ES-I3 (cell line): ENCODE results near the gene SERAC1.

Source experiments
- H3K36me3 ChIP-seq: 2 replicates; pipeline ENCODE4 v1.6.1; 2013; ENCODE audit warnings: mild to moderate bottlenecking, low read length, control low read depth, moderate library complexity; ENCODE audit not compliant: insufficient read depth
- H3K4me1 ChIP-seq: 2 replicates; pipeline ENCODE4 v1.6.1; 2013; ENCODE audit warnings: mild to moderate bottlenecking, control low read depth, low read length; ENCODE audit not compliant: insufficient read depth
- H3K9ac ChIP-seq: 2 replicates; pipeline ENCODE4 v1.6.1; 2013; ENCODE audit warnings: low read depth, mild to moderate bottlenecking, low read length, moderate library complexity
- H3K9me3 ChIP-seq: 2 replicates; pipeline ENCODE4 v1.6.1; 2013; ENCODE audit warnings: mild to moderate bottlenecking, low read length, moderate library complexity; ENCODE audit not compliant: control insufficient read depth, insufficient read depth

The SERAC1 gene

GRCh38 chr6:158086504-158087223 lies 81.4 kb downstream of the SERAC1 start:
- no peaks in the 10 kb centered on the region for H3K4me1 ChIP-seq
- H3K36me3 ChIP-seq = 0 out of 2 replicates have a peak, but pooled peaks cover 3% of the 10 kb centered on the region
- H3K9me3 ChIP-seq = no peaks in the 10 kb centered on the region; the same call in 1 of the 2 replicates
- no peak overlapping the region for H3K9ac ChIP-seq

GRCh38 chr6:158086054-158086503 lies 82.0 kb downstream of the SERAC1 start:
- H3K36me3 ChIP-seq = 0 out of 2 replicates have a peak, but pooled peaks cover 3% of the 10 kb centered on the region
- H3K9me3 ChIP-seq = no peaks in the 10 kb centered on the region; the same call in 1 of the 2 replicates
- H3K9ac ChIP-seq = no peak overlapping the region

GRCh38 chr6:158085261-158086053 lies 82.6 kb downstream of the SERAC1 start:
- no peaks in the 10 kb centered on the region for H3K4me1 ChIP-seq
- no peak overlapping the region for H3K9ac ChIP-seq
- H3K9me3 ChIP-seq = no peaks in the 10 kb centered on the region; the same call in 1 of the 2 replicates
- 0 out of 2 replicates have a peak, but pooled peaks cover 3% of the 10 kb centered on the region for H3K36me3 ChIP-seq

More at GRCh38 chr6:158086054-158086503, 82.0 kb downstream of the SERAC1 start:
- no peaks in the 10 kb centered on the region for H3K4me1 ChIP-seq

- H3K36me3 ChIP-seq = 0 out of 2 replicates have a peak, but pooled peaks cover 3% of the 10 kb centered on the region
- H3K4me1 ChIP-seq = no peaks in the 10 kb centered on the region
Measured at GRCh38 chr6:158083455-158084325, 84.4 kb downstream of the SERAC1 start.

GRCh38 chr6:158081657-158081935 lies 86.5 kb downstream of the SERAC1 start:
- no peak overlapping the region for H3K9ac ChIP-seq
- H3K36me3 ChIP-seq = 0 out of 2 replicates have a peak, but pooled peaks cover 9% of the 10 kb centered on the region
- H3K4me1 ChIP-seq = no peaks in the 10 kb centered on the region
- no peaks in the 10 kb centered on the region for H3K9me3 ChIP-seq

More at GRCh38 chr6:158083455-158084325, 84.4 kb downstream of the SERAC1 start:
- Histone ChIP-seq H3K9me3 (no peaks in the 10 kb centered on the region), H3K9ac (no peak overlapping the region)

GRCh38 chr6:158080849-158081656 lies 87.0 kb downstream of the SERAC1 start:
- Histone ChIP-seq H3K4me1 (no peaks in the 10 kb centered on the region), H3K9me3 (no peaks in the 10 kb centered on the region), H3K36me3 (0 out of 2 replicates have a peak, but pooled peaks cover 9% of the 10 kb centered on the region), H3K9ac (no peak overlapping the region)

GRCh38 chr6:158078320-158078719 lies 89.7 kb downstream of the SERAC1 start:
- Histone ChIP-seq H3K36me3 (0 out of 2 replicates have a peak, but pooled peaks cover 6% of the 10 kb centered on the region), H3K4me1 (no peaks in the 10 kb centered on the region), H3K9me3 (no peaks in the 10 kb centered on the region), H3K9ac (no peak overlapping the region)

- H3K9ac ChIP-seq = no peak overlapping the region
- H3K36me3 ChIP-seq = 0 out of 2 replicates have a peak, but pooled peaks cover 6% of the 10 kb centered on the region
Measured at GRCh38 chr6:158077676-158078075, 90.4 kb downstream of the SERAC1 start.

GRCh38 chr6:158076548-158076947 lies 91.5 kb downstream of the SERAC1 start:
- no peaks in the 10 kb centered on the region for H3K9me3 ChIP-seq
- no peaks in the 10 kb centered on the region; the same call in 1 of the 2 replicates for H3K4me1 ChIP-seq
- 0 out of 2 replicates have a peak, but pooled peaks cover 6% of the 10 kb centered on the region for H3K36me3 ChIP-seq
- no peak overlapping the region for H3K9ac ChIP-seq

More at GRCh38 chr6:158077676-158078075, 90.4 kb downstream of the SERAC1 start:
- Histone ChIP-seq H3K9me3 (no peaks in the 10 kb centered on the region), H3K4me1 (no peaks in the 10 kb centered on the region)

GRCh38 chr6:158073776-158074175 lies 94.3 kb downstream of the SERAC1 start:
- H3K4me1 ChIP-seq = peaks cover 4% of the 10 kb centered on the region
- H3K9me3 ChIP-seq = no peaks in the 10 kb centered on the region
- no peak overlapping the region for H3K9ac ChIP-seq
- 0 out of 2 replicates have a peak, but pooled peaks cover 6% of the 10 kb centered on the region for H3K36me3 ChIP-seq

- H3K9me3 ChIP-seq = no peaks in the 10 kb centered on the region
- no peak overlapping the region for H3K9ac ChIP-seq
- H3K36me3 ChIP-seq = no peaks in the 10 kb centered on the region
- peaks cover 4% of the 10 kb centered on the region for H3K4me1 ChIP-seq
Measured at GRCh38 chr6:158072083-158072721, 95.9 kb downstream of the SERAC1 start.

- Histone ChIP-seq H3K36me3 (peaks cover 4% of the 10 kb centered on the region; the same call in 1 of the 2 replicates), H3K4me1 (peaks cover 4% of the 10 kb centered on the region), H3K9ac (no peak overlapping the region), H3K9me3 (no peaks in the 10 kb centered on the region)
Measured at GRCh38 chr6:158071121-158072082, 96.7 kb downstream of the SERAC1 start.
